CD1c-positive myeloid dendritic cell (primary cell): ENCODE results near the gene DNAJC15.
A peak's percentile ranks its signal among the peaks of the same experiment; 100 is the strongest.
"Not testable (repeated sequence)": the region's sequence is repeated elsewhere in the genome, so short reads cannot be mapped to it uniquely, and the experiment has no call there.

Experiments used
- DNase-seq: peaks from one replicate; pipeline ENCODE4 v3.0.0-alpha.2; 2016; ENCODE audit errors: extremely low spot score

DNAJC15 gene

GRCh38 chr13:43003729-43004128, 19.7 kb upstream of the DNAJC15 start:
- no peak for DNase-seq

DNA sequence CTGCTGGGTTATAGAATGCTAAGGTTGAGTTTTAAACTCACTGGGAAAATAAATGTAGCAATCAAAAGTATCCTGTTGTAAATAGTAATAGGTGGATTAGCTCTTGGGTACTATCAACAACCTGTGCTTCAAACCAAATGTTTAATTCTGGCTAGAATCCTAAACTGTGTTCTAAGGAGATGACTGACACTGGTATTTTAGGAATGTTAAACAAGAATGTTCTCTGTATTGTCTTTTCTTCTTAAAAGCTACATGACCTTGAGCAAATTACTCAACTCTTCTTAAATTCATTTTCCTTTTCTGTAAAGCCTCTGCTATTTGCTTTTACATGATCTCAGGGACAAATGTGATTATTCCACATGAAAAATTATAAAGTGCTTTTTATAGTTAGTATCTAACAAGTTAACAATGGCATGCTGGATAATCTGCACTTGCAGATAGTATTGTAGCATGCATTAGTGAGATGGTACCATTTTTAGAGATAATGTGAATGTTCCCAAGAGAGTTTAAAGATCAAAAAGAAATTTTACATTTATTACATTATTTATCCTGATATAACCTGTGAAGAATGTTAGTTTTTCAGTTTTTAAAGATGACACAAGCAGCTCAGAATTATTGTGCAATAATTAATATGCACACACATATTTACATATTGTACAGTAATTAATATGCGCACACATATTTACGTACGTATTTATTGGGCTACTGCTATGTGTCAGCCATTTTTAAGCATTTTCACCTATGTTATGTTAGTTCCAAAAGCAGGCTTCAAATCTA, 17.7 kb upstream of the DNAJC15 start:
- no peak for DNase-seq

- no peak for DNase-seq
These were observed 16.3 kb upstream of the DNAJC15 start for GRCh38 chr13:43006893-43007631.

GRCh38 chr13:43008596-43008995, 14.8 kb upstream of the DNAJC15 start:
- DNase-seq: no peak

DNA sequence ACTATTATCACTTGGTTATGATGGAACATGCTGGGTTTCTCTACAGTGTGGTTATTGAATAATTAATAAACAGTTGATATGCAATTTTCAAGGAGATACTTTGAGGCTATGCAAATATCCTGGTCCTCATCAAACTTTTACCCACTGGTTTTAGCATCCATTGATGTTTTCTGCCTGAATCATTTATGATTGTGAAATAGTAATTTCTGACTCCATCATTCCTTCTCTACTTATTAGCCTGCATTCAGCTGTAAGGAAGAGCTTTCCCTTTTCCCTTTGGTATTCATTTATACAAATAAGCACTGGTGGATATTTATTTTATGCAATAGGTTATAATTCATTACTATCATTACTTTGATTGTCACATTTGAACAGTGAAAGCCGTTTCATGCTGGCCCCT, 13.9 kb upstream of the DNAJC15 start:
- DNase-seq: no peak

DNA sequence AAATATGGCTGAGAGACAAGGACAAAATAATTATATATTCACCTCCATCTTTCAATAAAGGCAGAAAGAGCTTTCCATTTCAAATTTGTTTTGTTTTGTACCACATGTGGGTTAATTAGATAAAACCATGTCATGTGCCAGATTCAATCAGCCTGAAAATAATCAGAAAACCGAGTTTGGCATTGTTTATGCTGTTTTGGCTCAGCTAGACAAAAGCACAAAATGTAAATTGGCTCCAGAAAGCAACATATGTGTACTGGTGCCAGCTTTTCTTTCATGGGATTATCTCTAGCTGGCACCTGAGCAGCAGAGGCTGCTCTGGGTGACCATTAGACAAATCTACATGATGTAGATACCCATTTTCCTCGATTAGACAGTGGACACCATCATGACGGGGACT, 9.2 kb upstream of the DNAJC15 start:
- no peak for DNase-seq

DNA sequence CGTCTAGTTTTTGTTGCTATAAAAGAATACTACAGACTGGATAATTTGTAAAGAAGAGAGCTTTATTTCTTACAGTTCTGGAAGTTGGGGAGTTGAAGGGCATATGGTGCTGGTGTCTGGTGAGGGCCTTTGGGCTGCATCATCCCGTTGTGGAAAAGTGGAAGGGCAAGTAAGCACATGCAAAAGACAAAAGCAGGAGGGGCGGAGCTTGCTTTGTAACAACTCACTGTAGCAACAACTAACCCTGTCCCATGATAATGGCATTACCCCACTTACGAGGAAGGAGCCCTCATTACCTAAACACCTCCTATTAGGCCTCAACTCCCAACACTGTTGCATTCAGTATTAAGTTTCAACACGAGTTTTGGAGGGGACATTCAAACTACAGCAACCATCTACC, 7.2 kb upstream of the DNAJC15 start:
- no peak for DNase-seq

DNA sequence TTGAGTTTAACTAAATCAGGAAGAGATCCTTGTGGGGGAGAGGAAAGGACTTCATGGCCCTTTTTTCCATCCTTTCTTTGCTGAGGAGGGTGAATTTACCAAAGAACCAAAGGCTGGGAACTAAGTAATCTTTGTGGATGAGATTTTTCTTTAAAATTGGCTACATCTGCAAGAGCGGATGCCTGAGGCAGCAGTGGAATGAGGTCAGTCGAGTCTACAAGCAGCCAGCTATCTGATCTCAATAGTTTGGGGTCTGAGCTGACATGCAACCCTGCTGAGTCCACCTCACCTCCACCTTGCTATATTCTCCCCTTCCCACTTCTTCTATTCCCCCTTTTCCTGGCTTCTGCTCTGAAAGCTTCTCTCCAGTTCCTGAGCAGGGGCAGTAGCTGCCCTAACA, 3.6 kb upstream of the DNAJC15 start:
- DNase-seq: no peak

DNA sequence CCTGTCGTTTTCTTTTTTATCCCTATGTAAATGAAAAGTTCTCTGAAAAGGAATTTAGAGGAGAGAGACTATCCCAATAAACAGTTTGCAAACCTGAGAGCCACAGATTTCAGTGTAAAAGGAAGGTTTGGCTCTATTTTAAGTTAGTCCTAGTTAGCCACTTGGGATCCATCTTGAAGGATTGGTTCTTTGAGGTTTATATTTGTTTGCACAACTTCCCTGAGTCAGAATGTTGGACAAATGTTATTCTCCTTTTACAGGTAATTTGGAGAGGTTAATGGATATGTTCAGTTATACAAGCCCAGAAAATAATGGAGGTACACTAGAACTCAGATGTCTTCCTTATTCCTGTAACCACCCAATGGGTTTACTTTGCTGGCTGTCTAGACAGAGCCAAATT, 2.6 kb upstream of the DNAJC15 start:
- no peak for DNase-seq

DNA sequence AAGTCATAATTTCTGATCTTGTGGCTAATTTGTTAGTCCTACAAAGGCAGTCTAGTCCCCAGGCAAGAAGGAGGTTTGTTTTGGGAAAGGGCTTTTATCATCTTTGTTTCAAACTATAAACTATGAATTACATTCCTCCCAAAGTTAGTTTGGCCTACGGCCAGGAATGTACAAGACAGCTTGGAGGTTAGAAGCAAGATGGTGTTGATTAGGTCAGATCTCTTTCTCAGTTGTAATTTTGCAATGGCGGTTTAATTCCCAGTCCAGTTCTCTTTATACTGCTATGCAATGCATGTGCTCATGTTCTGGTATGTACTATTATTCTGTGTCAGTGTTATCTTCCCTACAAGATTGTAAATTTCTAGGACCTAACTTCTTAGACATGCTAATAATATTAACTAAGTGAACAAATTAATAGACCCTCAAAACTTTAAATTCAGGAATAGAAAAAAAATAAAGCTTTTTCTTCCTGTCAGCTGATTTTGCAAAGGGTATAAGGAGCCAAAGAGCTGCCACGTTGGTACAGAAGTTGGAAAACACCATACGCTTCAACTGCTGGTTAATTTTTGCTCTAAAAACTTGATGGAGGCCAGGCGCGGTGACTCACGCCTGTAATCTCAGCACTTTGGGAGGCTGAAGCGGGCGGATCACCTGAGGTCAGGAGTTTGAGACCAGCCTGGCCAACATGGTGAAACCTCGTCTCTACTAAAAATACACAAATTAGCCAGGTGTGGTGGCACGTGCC, 1.3 kb upstream of the DNAJC15 start:
- no peak for DNase-seq

GRCh38 chr13:43022934-43023288, 475 bp upstream of the DNAJC15 start:
- no peak for DNase-seq

- DNase-seq: no peak
These were observed 2.9 kb downstream of the DNAJC15 start for GRCh38 chr13:43026262-43026661.

- DNase-seq: no peak
These were observed 7.2 kb downstream of the DNAJC15 start for GRCh38 chr13:43030548-43030947.

- no peak for DNase-seq
These were observed 8.5 kb downstream of the DNAJC15 start for GRCh38 chr13:43031881-43032280.

DNA sequence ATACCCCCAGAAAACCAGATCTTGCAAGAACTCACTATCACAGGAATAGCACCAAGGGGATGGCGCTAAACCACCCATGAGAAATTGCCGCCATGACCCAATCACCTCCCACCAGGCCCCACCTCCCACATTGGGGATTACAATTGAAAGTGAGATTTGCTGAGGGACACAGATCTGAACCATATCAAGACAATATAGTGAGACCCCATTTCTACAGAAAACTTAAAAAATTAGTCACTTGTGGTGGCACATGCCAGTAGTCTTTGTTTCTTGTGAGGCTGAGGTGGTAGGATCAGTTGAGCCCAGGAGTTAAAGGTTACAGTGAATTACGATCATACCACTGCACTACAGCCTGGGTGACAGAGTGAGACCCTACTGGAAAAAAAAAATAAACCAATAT, 9.7 kb downstream of the DNAJC15 start:
- no peak for DNase-seq

DNA sequence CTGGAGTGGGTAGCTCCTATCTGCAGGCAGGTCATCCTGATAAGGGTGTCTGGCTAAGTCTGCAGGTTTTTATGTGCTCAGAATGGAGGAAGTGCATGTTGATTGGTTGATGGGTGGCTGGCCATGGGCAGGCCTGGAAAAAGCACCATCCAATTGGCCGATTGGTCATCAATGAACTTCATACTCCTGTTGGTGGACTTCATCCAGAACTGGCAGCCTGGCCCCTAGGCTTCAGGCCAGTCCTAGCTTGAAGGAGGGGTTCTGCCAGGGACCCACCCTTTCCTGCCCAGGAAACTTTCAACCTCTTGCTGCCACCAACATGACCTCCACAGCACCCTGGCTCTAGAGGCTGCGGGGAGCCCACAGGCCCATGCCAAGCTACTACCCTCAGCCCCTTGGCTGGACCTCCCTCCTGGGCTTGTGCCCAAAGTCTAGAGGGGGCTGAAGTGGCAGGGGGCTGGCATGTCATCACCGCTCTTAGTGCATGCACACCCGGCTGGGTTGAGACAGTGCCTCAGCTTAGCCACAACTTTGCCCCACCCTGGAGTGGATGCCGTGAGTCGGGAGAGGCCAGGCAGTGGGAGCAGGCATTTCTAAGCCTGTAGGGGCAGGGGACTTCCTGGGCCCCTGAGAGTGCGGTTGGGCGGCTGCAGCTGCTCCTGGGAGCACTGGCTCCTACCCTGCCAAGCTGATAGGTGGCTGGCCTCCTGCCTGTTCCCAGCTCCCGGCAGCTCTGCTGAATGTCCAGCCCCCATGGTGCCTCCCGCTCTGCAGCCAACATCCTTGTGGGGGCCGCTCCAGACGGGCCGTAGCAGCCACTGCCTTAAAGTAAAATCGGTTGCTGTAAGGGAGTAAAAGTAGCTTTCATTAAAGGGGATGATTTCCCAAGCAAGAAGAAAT, 13.2 kb downstream of the DNAJC15 start:
- DNase-seq: no peak

- no peak for DNase-seq
These were observed 16.6 kb downstream of the DNAJC15 start for GRCh38 chr13:43039966-43040365.

DNA sequence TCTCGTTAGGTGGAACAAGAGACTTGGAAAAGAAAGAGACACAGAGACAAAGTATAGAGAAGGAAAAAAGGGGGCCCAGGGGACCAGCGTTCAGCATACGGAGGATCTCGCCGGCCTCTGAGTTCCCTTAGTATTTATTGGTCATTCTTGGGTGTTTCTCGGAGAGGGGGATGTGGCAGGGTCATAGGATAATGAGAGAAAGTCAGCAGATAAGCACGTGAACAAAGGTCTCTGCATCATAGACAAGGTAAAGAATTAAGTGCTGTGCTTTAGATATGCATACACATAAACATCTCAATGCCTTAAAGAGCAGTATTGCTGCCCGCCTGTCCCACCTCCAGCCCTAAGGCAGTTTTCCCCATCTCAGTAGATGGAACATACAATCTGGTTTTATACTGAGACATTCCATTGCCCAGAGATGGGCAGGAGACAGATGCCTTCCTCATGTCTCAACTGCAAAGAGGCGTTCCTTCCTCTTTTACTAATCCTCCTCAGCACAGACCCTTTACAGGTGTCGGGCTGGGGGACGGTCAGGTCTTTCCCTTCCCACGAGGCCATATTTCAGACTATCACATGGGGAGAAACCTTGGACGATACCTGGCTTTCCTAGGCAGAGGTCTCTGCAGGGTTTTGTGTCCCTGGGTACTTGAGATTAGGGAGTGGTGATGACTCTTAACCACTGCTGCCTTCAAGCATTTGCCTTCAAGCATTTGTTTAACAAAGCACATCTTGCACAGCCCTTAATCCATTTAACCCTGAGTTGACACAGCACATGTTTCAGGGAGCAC, 17.4 kb downstream of the DNAJC15 start:
- not testable (repeated sequence) for DNase-seq

GRCh38 chr13:43041369-43041921, 18.1 kb downstream of the DNAJC15 start:
- peak; percentile 20 for DNase-seq

DNA sequence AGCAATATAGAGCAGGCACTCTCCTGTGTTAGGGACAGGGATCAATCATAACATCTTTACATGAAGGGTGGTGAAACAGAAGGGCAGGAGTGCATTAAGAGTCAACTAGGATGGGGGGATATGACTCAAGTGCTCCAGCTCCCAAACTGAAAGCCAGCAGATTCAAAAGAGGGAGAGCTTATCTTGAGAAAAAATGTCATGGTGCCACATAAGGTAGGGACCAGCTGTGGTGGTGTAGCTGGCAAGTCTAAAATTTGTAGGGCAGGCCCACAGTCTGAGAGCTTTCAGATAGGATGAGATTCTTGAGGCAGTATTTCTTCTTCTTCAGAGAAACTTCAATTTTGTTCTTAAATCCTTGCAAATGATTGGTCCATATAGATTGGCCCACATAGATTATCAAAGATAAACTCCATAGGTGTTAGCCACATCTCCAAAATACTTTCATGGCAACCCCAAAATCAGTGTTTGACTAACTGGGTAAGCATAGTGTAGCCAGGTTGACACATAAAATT, 19.1 kb downstream of the DNAJC15 start:
- DNase-seq: no peak
